ENCODE results near the gene RPS23.
A peak's percentile ranks its signal among the peaks of the same experiment; 100 is the strongest.

Gene RPS23

DNA sequence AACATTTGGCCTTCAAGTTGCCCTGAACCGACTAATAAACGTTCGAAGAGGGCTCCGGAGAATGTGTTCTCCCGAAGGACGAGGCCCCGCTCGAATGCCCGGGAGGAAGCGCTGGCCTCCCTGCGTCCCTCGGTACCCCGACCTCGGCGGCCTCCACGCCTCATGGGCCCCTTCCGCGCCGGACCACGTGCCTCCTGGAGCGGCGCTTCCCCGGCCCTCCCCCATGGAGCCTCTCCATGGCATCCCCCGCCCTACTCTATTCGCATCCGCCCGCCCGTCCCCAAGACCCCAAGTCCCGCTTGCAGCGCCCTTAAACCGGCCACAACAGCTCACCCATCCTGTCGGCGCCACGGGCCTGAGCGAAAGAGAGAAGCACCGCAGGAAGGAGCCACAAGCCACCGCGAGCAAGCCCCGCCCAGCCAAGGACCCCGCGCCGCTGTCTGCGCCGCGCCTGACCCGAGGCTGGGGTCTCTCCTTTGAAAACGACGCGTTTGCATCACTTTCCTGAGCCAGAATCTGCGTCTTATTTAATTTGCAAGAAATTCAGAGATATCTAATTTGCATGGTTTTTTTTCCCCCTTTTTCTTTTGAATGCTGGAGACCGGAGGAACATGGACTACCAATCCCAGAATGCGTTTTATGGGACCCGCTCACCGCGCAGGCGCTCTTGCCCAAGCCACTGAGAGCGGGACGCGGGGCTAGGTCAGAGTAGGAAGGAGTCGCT is at the start of gene RPS23:
Gene RPS23 (minus strand): TSS at position 368 of the 724 bp plus-strand sequence. CDS start 31 bp downstream, at position 337.
- DNase-seq: peak; percentile 83

DNA sequence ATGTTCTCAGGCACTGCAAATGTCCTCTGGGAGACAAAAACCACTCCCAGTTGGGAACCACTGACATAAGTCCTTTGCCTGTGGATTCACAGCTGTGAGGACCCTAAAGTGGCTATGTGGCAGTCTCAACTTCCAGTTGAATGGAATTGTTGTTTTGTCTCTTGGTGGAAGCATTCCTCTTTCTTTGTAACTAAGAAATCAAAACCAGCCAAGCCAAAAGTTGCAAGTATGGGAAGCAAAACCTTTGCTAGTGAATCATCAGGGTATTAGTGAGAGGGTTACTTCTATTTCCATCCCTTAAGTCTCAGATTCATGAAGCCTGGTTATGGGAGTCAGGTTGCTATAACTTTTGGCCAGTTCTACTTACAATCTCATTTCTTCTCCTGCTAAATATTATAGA is 49.8 kb upstream of the RPS23 start:
- DNase-seq: no peak

DNA sequence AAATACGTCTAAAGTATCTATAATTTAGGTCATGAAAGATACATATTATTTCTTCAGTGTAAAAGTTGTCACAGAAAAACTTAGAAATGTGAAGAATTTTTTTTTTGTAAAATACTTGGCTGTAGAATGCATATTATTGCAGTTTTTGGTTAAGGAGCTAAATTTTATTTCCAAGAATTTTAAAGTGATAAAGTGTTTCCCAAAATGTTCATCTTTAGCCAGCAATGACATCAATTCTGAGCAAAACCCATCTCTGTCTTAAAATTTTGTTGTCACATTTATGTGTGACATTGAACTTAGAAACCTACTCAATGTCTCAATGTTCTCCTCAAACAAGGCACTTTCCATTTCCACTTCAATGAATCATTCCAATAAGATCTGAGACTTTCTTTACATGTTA is 47.8 kb upstream of the RPS23 start:
- no peak for DNase-seq

DNA sequence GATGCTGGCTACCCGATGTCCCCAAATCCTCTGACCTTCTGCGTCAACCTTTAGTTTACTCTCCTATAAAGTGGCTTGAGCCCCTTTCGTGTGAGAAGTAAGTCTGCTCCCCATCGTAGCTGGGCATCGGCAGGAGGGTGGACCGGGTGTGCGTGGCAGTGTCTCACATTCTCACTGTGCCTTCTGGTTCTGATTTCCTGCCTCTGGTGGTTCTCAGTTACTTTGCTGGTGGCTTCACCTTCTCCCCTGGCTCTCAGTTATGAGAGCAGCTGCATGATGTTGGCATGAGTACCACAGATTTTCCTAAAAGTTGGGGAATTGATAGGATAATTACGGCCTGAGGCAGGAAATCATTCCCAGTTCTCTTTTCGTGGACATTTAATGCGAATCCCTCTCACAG is 47.0 kb upstream of the RPS23 start:
- DNase-seq: no peak

DNA sequence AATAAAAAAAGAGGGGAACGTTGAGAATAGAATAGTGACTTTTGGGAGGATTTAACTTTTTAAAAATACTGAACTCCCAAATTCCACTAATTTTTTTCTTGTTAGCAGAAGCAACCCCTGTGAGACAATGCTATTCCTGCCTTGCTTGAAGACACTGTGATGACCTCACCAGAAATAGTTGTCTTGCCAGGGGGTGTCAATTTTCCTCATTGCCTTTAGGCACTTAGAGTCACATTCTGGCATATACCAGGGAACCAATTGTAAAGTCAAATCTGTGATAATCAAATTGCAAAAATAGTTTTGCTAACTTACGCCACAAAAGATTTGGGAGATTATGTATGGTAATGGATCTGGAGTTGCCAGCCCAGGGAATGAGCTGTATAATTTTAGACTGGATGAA is 42.8 kb upstream of the RPS23 start:
- DNase-seq: no peak

DNA sequence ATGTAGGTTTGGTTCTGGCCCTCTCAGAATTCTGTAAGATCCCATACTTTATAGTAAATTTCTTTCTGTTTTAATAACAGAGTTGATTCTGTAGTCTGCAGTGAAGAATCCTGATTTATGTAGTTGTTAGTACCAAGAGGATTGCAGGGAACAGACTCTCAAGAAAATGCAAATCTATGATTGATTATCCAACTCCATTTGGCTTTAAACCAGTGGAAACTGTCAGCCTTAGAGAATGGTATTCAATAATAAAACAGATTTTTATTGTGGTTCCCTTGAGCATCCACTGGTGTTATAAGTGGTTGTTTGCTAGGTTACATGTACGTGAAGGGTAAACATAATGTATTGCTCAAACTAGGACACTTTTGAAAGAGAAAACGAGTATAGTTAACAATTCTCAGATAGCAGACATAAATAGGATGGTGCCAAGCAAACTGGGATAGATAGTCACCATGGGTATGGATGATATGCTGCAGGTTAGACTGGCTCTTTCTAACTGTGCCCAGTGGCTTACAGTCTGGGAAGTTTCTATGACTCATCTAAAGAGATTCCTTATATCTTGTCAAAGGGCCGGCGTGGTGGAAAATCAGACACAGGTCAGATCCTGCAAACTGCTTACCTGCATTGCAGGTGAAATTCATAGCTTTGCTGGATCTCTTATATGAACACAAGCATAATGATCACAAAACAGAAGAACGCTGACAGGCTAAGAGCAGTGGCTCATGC is 41.7 kb upstream of the RPS23 start:
- DNase-seq: no peak

DNA sequence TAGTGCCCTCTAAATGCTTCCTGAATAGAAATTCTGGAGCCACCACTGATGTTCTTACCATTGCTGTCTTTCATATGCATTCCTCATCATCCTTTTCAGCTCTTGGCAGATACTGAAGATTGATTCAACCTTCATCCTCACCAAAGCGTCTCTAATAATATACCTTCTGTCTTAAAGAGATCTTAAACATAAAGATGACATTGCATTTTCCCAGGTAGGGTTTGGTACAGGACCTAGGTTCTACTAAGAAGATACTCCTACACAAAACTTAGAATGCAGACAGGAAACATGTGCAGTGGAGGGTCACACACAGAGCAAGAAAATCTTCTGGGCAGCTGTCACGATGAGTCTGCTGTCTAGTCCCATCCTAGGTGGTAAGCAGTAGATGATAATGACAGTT is 41.0 kb upstream of the RPS23 start:
- no peak for DNase-seq

DNA sequence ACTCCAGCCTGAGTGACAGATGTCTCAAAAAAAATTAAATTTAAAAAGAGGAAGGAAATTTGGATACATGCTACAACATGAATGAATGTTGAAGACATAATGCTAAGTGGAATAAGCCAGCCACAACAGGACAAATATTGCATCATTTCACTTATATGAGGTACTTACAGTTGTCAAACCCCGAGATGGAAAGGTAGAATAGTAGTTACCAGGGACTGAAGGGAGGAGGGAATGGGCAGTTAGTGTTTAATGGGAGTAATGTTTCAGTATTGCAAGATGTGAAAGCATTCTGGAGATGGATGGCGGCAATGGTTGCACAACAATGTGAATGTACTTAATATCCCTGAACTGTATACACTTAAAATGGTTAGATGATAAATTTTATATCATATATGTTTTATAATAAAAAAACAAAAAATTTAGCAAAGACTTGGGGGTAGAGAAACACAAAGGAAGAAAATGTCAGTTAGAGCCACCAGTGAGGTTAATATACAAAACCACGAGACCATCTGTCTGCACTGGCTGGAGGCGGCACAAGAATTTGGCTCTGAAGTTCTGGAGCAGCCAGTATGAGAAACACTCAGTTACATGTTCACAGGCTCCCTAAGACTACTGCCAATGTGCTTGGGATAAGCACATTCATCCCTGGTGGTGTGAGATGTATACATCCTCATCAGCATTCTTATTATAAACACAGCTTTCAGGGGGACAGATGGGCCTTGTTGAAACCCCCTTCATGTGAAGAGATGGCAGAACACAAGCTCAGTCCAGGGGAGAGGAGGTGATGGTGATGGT is 37.0 kb upstream of the RPS23 start:
- no peak for DNase-seq

DNA sequence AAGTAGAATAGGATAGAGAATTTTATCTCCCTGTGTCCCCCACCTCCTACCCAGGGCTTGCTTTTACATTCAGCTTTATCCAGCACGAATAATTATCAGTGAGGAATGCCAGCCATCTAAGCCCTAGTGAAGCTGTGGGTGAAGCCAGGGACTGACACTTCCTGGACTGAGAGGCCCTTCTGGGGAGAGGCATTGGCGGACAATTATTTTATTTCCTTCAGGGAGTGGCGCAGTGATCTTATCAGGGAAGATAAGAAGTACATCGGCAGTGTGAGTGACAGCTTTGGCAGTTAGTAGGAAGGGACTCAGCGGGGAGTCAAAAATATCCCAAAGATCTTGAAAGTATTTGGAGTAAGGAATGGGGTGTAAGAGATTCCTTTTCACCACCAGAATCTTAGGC is 34.9 kb upstream of the RPS23 start:
- no peak for DNase-seq

DNA sequence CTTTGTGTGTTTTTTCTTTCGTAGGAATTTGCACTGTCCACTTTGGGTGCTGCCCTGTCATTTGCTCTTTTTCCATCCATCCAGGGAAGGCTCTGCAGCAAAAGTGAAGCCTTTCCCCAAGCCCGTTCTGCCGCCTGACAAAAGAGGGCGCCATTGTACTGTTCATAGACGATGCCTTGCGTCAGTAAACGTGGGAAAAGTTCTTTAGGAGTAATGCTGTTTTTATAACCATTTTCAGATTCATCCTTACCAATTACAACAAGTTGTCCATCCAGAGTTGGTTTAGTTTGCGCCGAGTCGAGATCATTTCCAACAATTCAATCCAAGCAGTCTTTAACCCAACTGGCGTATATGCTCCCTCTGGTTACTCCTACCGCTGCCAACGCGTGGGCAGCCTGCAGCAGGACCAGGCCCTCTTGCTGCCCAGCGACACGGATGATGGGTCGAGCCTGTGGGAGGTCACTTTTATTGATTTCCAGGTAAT is 34.3 kb upstream of the RPS23 start:
- DNase-seq: peak; percentile 26

DNA sequence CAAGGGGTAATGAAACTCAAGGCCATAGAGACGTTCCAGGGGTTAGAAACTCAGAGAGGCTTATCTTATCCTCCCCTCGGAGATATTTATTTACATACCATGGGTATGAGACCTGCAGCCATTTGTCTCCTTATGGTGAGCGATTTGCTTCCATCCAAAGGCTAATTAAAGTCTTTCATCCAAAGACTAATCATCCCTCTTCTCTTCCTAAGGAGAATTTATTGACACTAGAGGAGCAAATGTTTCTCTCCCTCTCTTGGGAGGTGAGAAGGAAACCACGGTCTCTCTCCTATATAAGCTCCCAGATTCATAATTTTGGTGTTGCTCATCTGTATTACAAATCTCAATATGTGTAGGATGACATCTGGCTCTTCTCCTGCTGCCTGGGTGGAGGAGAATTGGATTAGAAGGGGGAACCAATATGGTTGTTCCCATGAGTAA is 31.0 kb upstream of the RPS23 start:
- no peak for DNase-seq

DNA sequence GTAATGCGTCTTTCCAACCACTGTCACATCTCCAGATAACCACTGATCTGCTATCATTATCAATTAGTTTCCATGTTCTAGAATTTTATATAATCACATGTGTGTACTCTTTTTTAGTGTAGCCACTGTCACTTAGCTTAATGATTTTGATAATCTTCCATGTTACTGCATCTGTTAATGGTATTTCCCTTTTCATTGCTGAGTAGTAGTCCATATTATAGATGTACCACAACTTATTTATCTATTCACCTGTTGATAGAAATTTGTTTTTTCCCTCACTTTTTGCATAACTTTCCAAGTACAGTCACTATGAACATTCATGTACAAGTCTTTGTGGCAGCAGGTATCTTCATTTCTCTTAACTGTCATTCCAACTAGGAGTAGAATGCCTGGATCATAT is 30.3 kb upstream of the RPS23 start:
- no peak for DNase-seq

DNA sequence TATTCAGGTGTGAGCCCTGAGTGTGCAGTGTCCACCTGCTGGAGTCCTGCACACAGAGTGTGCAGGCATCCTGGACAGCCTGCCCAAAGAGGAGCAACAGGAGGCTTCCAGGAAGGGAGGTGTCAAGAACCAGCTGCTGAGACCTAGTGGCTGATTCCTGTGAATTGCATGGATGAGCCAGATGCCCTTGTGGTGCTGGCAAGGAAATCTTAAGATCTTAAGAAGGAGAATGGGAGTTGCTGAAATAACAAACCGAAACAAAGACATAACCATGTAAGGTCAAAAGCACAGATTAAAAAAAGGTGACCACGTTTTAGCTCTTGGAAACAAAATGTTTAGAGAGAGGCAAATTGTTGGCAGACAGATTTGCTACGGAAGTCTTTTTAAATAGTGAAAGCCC is 29.3 kb upstream of the RPS23 start:
- no peak for DNase-seq

DNA sequence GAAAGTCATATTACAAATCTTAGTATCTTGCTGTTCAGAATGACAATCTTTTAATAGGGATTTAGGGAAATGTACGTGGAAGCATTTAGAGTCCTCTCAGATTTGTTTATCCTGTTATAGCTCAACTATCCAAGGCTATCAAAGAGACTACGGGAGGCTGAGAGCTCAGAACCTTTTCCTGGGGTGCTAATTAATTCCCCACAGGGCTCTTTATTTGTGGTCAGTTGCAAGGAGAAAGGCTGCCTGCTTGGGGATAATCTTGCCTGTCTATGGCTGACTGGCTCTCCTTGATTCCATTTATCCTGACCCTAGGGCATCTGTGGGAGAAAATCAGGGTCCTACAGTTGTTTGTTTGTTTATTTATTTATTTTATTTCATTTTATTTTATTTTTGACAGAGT is 28.0 kb upstream of the RPS23 start:
- DNase-seq: no peak

DNA sequence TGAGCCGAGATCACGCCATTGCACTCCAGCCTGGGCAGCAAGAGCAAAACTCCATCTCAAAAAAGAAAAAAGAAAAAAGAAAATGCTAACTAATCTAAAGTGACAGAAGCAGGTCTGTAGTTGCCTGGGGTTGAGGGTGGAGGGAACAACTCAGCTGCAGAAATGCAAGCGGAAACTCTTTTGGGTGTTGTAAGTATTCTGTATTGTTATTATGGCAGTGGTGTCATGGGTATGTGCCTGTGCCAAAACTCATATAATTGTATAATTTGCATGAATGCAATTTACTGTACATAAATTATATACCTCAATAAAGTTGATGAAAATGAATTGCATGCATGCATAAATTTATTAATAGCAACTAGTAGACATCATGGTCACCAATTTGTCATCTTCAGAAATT is 23.0 kb upstream of the RPS23 start:
- DNase-seq: no peak

DNA sequence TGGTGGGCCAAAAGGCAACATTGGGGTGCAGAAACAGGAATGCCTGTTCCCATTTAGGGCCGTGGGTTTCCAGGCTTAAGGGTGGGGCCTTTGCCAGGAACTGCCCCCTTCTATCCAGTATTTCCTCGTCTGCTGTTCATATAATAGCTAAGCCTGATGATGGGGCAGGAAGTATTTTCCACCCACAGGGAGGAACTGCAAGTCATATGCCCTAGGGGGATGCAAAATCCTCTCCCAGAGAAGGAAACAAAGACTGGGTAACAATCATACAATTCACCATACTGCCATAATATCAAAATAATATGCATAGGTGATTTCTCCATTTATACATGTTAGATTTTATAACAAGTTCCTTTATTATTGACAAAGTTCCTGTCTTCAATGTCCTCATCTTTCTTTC is 20.5 kb upstream of the RPS23 start:
- DNase-seq: no peak

DNA sequence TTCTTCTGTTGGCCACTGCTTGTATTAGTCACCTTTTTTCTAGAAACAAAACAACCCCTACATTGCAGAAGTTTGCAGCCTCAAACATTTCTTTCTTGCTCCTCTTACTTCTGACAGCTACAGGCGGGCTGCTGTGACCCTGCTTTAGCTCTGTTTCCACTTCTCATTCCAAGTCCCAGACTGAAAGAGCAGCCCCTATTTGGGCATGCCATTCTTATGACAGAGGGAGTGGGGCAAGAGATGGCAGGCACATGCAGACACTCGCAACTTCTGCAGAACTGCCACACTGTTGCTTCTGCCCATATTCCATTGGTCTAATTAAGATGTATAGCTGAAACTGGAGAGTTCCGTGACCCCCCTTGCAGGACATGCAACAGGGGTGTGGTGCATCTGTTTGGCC is 19.6 kb upstream of the RPS23 start:
- DNase-seq: no peak

DNA sequence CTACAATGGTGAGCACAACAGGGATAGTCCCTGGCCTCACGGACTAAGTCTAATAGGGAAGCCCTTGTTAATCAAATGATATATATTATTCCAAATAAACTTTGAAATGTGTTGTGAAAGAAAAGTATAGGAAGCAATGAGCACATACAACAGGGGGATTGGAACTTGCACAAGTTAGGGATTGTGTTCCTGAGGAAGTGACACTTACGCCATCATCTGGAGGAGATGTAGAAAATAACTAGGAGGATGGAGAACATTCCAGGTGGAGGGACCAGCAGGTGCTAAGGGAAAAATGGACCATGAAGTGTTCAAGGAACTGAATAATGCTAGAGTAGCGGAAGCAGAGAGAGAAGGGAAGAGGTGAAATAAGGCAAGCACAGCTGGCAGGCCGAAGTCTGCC is 18.8 kb upstream of the RPS23 start:
- DNase-seq: no peak

DNA sequence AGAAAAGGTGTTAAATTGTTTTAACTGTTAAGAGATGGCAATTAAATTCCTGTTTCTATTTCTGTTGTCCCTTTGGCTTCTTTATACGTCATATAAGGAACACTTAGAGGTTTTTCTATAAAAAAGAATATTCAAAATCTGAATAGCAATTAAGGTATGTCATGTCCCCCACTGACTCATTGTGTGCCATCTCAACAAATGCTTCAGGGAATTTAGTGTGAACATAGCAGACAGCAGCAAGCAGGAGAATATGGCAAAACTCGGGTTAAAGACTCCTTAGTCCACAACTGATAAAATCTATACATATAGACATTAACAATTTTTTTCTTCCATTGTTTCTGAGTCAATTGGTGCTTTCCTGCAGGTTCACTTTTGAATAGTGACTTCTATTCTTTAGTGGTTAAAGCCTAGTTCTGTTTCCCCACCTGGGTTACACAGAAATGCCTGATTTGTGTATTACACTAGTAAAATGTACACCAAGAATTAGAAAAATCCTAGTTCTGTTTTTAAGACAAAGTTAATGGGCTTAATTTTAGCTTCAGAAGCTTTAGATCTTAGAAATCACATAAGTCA is 17.9 kb upstream of the RPS23 start:
- DNase-seq: no peak

DNA sequence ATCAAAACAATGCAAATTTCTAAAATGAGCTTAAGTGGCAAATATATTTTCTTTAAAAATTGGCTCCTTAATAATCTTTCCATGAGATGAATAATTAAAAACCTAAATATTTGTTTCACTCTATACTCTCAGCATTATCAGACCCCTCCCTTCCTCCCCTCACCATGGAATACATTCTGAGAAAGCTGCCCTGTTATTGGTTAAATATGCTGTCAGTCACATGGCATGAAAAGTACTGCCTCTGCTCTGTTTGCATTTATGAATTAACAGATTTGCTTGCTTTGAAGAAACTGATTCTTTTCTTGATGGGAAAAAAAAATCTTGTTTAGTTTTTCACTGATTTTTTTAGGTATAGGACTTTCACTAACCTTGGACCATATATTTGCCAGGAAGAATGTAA is 17.0 kb upstream of the RPS23 start:
- DNase-seq: no peak

DNA sequence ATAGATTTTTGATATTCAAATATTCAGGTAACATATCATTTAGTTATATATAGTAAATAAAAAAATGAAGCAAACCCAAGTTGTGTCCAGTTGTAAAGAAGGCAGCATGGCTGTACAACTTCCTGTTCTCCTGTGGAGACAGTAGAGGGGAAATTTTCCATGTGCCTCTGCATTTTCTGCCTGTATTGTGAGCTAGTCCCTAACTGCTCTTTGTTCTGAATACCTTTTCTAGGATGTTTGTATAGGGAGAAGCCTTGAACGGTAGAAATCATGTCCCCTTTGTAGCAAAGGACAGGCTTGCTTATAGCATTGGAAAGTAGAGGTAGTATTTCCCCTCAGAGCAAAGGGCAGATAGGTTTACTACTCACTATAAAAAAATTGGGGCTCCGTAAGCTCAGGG is 13.3 kb upstream of the RPS23 start:
- no peak for DNase-seq

DNA sequence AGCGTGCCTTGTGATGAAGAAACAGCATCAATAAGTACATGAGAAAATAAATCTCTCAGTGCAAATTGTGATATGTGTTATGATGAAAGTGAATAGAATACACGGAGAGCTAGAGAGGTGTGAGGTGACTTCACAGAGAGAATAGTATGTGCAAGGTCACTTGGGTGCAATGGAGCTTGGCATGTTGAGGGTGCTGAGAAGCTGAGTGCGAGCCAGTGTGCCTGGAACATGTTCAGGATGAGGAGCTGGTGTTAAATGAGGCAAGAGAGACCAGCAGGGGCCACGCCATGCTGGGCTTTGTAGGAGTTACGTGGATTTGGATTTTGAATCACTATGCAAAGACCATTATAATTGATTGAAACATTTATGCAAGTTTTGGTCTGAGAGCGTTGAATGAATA is 12.8 kb upstream of the RPS23 start:
- no peak for DNase-seq

DNA sequence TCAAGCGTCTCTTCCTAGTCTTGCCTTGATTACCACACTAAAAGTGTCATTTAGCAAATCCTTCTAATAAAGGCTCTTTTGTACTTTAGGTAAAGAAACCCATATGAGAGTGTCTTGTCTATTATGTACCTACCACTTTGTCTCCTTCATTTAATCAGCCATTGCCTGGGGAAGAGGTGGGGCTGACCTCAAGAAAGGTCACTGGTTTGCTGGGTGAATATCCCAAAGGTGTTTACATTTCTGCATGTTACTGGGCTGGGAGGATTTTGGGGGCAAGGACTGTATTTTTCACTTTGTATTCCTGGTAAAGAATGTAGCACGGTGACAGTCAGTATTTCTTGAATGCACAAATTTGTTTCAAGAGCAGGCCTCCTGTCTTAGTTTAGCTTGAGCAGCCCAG is 11.9 kb upstream of the RPS23 start:
- DNase-seq: no peak
